ENCODE data around the gene RNU6-9. TPM values are rescaled to one million over a fixed set of nuclear protein-coding genes. Genes with fewer than 3 reads are reported as not detected.

Gene RNU6-9
- total and polyA plus RNA-seq, 2 experiments from 2014 or later = not detected

DNA sequence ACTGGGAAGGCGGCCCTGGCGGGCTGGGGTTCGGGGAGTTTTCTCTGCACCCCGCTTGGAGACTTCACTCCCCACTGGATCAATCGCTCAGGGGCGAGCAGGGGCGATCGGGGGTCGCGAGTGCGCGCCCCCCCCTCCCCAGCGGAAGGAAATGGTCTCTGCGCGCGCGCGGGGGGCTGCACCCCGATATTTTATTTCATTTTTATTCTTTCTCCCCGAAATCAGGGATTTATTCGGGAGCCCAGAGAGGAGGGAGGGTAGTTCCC is 33.0 kb downstream of the RNU6-9 start:
- Histone ChIP-seq H3K4me3 (peak overlapping the region; percentile 78), H4K20me1 (ENCODE audit: insufficient read depth) (no peaks in the 10 kb centered on the region), H3F3A (ENCODE audit: insufficient read depth) (no peaks in the 10 kb centered on the region), H3K9ac (peak overlapping the region; percentile 80), H3K79me2 (ENCODE audit: insufficient read depth) (peaks cover 48% of the 10 kb centered on the region), H3K9me2 (ENCODE audit: insufficient read depth) (no peaks in the 10 kb centered on the region), H3K9me3 (ENCODE audit: low read depth) (no peaks in the 10 kb centered on the region), H3K4me2 (ENCODE audit: unreplicated experiment) (peak overlapping the region; percentile 82), H3K27ac (peak overlapping the region; percentile 31), H3K36me3 (ENCODE audit: low read depth) (0 out of 2 replicates have a peak, but pooled peaks cover 4% of the 10 kb centered on the region), H3K4me1 (ENCODE audit: insufficient read depth) (no peaks in the 10 kb centered on the region), H3K27me3 (replicated peaks; ENCODE audit: insufficient read depth) (no peaks in the 10 kb centered on the region), H2AFZ (peak overlapping the region; percentile 39)
- no peak for DNase-seq
- in situ Hi-C loops (cut with MboI) = no loop called here
- 0 to 1% methylated on average over 21 of the region's 21 CpGs for WGBS, 2 experiments (ENCODE audit: low coverage in 1 of 2, low lambda C conversion rate in 2 of 2, missing lambda C conversion rate in 2 of 2)
- TF ChIP-seq EZH2phosphoT487 (IDR thresholded peaks at IDR 0.05; ENCODE audit: insufficient read depth, low read depth) (no peak), EZH2 (IDR thresholded peaks at IDR 0.05; ENCODE audit: insufficient read depth, poor library complexity, severe bottlenecking) (no peak)

DNA sequence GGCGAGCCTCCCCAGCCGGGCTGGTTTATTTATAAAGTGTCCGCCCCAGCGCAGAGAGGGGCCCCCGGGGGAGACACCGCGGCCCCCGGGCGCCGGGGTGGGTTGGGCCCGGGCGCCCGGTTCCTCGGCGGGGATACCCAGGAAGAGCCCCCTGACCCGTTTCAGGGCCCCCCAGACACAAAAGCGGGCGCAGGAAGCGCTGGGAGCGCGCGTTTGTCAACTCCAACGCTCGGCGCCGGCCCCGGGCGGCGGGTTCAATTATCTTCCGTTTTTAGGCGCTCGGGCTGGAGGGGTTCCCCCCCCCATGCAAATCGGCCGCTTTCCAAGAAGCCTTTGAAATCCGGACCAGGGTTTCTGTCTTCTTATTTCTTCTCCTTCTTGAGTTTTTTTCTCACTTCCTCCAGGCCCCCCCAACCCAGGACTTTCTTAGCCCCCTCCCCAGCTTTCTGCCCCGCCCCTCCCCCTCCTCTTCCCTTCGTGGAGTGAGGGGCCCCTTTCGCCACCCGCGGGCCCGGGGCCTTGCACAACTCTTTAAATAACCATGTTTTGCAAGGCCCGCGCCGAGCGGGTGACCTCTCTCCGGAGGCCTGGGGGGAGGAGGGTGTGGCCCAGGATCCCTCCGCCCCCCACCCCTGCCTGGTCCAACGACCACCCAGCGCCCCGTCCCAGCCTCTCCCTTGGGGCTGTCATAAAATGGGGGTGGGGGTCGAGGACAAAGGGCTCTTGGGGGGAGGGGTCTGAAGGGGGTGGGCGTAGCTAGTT is 33.5 kb downstream of the RNU6-9 start:
- Histone ChIP-seq H3K9ac (peak overlapping the region; percentile 80), H3K27ac (peak overlapping the region; percentile 31), H3K4me2 (ENCODE audit: unreplicated experiment) (peak overlapping the region; percentile 82), H3K27me3 (replicated peaks; ENCODE audit: insufficient read depth) (no peaks in the 10 kb centered on the region), H3K4me3 (peak overlapping the region; percentile 78), H3K36me3 (ENCODE audit: low read depth) (0 out of 2 replicates have a peak, but pooled peaks cover 4% of the 10 kb centered on the region), H2AFZ (peak overlapping the region; percentile 39), H3K9me2 (ENCODE audit: insufficient read depth) (no peaks in the 10 kb centered on the region), H3K4me1 (ENCODE audit: insufficient read depth) (no peaks in the 10 kb centered on the region), H3K9me3 (ENCODE audit: low read depth) (no peaks in the 10 kb centered on the region), H3K79me2 (ENCODE audit: insufficient read depth) (peaks cover 48% of the 10 kb centered on the region), H4K20me1 (ENCODE audit: insufficient read depth) (no peaks in the 10 kb centered on the region), H3F3A (ENCODE audit: insufficient read depth) (no peaks in the 10 kb centered on the region)
- peak; percentile 74 for DNase-seq
- no peak for TF ChIP-seq EZH2 (IDR thresholded peaks at IDR 0.05; ENCODE audit: insufficient read depth, poor library complexity, severe bottlenecking)
- TF ChIP-seq EZH2phosphoT487 (IDR thresholded peaks at IDR 0.05; ENCODE audit: insufficient read depth, low read depth) = no peak
- in situ Hi-C loops (cut with MboI) = no loop called here
- WGBS, 2 experiments (ENCODE audit: low coverage in 1 of 2, low lambda C conversion rate in 2 of 2, missing lambda C conversion rate in 2 of 2) = 1 to 2% methylated on average over 24 to 52 of the region's 52 CpGs

DNA sequence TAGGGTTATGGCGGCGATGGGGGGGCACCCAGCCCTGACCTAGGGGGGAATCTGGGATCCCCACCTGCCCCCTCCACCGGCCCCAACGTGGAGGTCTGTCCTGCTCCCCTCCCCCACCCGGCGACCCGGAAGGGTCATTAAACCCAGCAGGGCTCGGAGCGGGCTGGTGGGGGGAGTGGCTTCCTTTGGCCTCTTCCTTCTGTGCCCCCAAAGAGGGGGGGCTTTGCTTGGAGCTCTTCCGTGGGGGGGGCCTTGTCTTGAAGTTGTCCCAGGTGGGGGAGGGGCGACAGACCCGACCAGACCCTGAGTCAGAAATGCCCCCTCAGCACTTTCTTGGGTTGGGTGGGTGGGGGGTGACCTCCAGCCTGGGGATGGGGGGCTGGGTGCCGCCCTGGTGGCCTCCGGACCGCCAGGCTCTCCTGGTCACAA is 34.1 kb downstream of the RNU6-9 start:
- peak overlapping the region; percentile 82 for H3K4me2 ChIP-seq (ENCODE audit: unreplicated experiment)
- in situ Hi-C loops (cut with MboI) = no loop called here
- H3K36me3 ChIP-seq (ENCODE audit: low read depth) = 0 out of 2 replicates have a peak, but pooled peaks cover 4% of the 10 kb centered on the region
- H3K9me3 ChIP-seq (ENCODE audit: low read depth) = no peaks in the 10 kb centered on the region
- H3K79me2 ChIP-seq (ENCODE audit: insufficient read depth) = peaks cover 53% of the 10 kb centered on the region
- no peak for TF ChIP-seq EZH2 (IDR thresholded peaks at IDR 0.05; ENCODE audit: insufficient read depth, poor library complexity, severe bottlenecking)
- TF ChIP-seq EZH2phosphoT487 (IDR thresholded peaks at IDR 0.05; ENCODE audit: insufficient read depth, low read depth) = no peak
- H3K9me2 ChIP-seq (ENCODE audit: insufficient read depth) = no peaks in the 10 kb centered on the region
- no peak overlapping the region for H2AFZ ChIP-seq
- 13 to 50% methylated on average over 4 to 14 of the region's 15 CpGs for WGBS, 2 experiments (ENCODE audit: low coverage in 1 of 2, low lambda C conversion rate in 2 of 2, missing lambda C conversion rate in 2 of 2)
- H3F3A ChIP-seq (ENCODE audit: insufficient read depth) = no peaks in the 10 kb centered on the region
- H3K27me3 ChIP-seq (replicated peaks; ENCODE audit: insufficient read depth) = no peaks in the 10 kb centered on the region
- DNase-seq = no peak
- H3K27ac ChIP-seq = peak overlapping the region; percentile 31; the same call in 1 of the 2 replicates
- H3K4me3 ChIP-seq = peak overlapping the region; percentile 78
- H4K20me1 ChIP-seq (ENCODE audit: insufficient read depth) = no peaks in the 10 kb centered on the region
- peak overlapping the region; percentile 80 for H3K9ac ChIP-seq
- 0 out of 2 replicates have a peak, but pooled peaks cover under 1% of the 10 kb centered on the region for H3K4me1 ChIP-seq (ENCODE audit: insufficient read depth)

DNA sequence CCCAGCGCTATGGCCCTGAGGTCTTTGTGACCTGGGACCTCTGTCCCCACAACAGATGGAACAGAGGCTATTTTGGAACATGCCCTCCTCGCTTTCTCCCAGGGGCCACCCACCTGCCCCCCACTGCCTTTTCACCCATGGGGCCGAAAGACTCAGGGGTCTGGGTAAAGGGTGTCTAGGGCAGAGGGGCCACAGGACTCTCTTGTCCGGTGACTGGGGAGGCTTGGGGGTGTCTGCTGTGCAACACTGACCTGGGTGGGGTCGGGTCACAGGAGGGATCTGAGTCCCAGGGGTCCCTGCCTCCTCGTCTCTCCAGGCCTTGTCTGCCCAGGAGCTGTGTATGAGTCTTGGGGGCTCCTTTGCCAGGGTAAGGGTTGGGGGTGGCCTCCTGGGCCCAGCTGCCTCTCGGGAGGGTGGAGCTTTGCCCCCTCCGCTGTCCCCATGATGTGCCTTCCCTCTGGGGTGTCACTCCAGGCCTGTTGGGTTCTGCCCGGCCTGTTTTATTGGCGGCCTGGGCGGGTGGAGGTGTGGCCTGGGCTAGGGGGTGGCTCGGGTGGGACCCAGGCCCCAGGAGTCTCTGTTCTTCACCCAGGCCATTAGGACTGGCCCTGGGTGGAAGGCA is 34.6 kb downstream of the RNU6-9 start:
- no peaks in the 10 kb centered on the region for H3F3A ChIP-seq (ENCODE audit: insufficient read depth)
- no peaks in the 10 kb centered on the region for H4K20me1 ChIP-seq (ENCODE audit: insufficient read depth)
- H3K4me3 ChIP-seq = 0 out of 2 replicates have a peak overlapping the region, but pooled peaks have one; percentile 78
- H3K4me2 ChIP-seq (ENCODE audit: unreplicated experiment) = peak overlapping the region; percentile 45
- no peak for TF ChIP-seq EZH2 (IDR thresholded peaks at IDR 0.05; ENCODE audit: insufficient read depth, poor library complexity, severe bottlenecking)
- TF ChIP-seq EZH2phosphoT487 (IDR thresholded peaks at IDR 0.05; ENCODE audit: insufficient read depth, low read depth) = no peak
- H3K9ac ChIP-seq = no peak overlapping the region; the same call in 1 of the 2 replicates
- H3K9me2 ChIP-seq (ENCODE audit: insufficient read depth) = no peaks in the 10 kb centered on the region
- peaks cover 6% of the 10 kb centered on the region; the same call in 1 of the 2 replicates for H3K4me1 ChIP-seq (ENCODE audit: insufficient read depth)
- H2AFZ ChIP-seq = no peak overlapping the region
- H3K36me3 ChIP-seq (ENCODE audit: low read depth) = 0 out of 2 replicates have a peak, but pooled peaks cover 4% of the 10 kb centered on the region
- in situ Hi-C loops (cut with MboI) = no loop called here
- peaks cover 53% of the 10 kb centered on the region for H3K79me2 ChIP-seq (ENCODE audit: insufficient read depth)
- WGBS, 2 experiments (ENCODE audit: low coverage in 1 of 2, low lambda C conversion rate in 2 of 2, missing lambda C conversion rate in 2 of 2) = 79 to 80% methylated on average over 11 to 12 of the region's 12 CpGs
- no peak for DNase-seq
- H3K27ac ChIP-seq = no peak overlapping the region
- H3K27me3 ChIP-seq (replicated peaks; ENCODE audit: insufficient read depth) = no peaks in the 10 kb centered on the region
- no peaks in the 10 kb centered on the region for H3K9me3 ChIP-seq (ENCODE audit: low read depth)
